Measurements from ENCODE around the gene ACSL5.

- TF ChIP-seq CTCF (IDR thresholded peaks at IDR 0.05), result no peak
- no peak for TF ChIP-seq EP300 (IDR thresholded peaks at IDR 0.05)
- no peak for TF ChIP-seq POLR2A (IDR thresholded peaks at IDR 0.05)
Measured at GRCh38 chr10:112333452-112333851, 40.5 kb upstream of the ACSL5 start.
